ENCODE measurements around the gene DNM1.
"Not testable (repeated sequence)": the region's sequence is repeated elsewhere in the genome, so short reads cannot be mapped to it uniquely, and the experiment has no call there.

DNM1 gene

GRCh38 chr9:128178806-128179431 lies 24.3 kb upstream of the DNM1 start:
- no peak for DNase-seq

GRCh38 chr9:128180001-128180400 lies 23.2 kb upstream of the DNM1 start:
- DNase-seq: no peak

GRCh38 chr9:128180447-128180846 lies 22.7 kb upstream of the DNM1 start:
- no peak for DNase-seq

- DNase-seq: not testable (repeated sequence)
Observed at GRCh38 chr9:128181480-128181879, 21.7 kb upstream of the DNM1 start.

- DNase-seq: no peak
Observed at GRCh38 chr9:128182893-128183588, 20.1 kb upstream of the DNM1 start.

GRCh38 chr9:128185979-128186965 lies 16.9 kb upstream of the DNM1 start:
- no peak for DNase-seq

GRCh38 chr9:128187361-128187760 lies 15.8 kb upstream of the DNM1 start:
- DNase-seq: no peak

- no peak for DNase-seq
Observed at GRCh38 chr9:128188209-128188608, 15.0 kb upstream of the DNM1 start.

GRCh38 chr9:128190013-128190412 lies 13.2 kb upstream of the DNM1 start:
- DNase-seq: no peak

- DNase-seq: no peak
Observed at GRCh38 chr9:128190516-128191405, 12.4 kb upstream of the DNM1 start.

- peak; percentile 91 for DNase-seq
Observed at GRCh38 chr9:128191406-128192046, 11.7 kb upstream of the DNM1 start, which contains the start of gene CIZ1. CIZ1 (minus strand) TSS chr9:128191572; CDS start chr9:128190857, 715 bp downstream.

- DNase-seq: peak; percentile 84
Observed at GRCh38 chr9:128192601-128193371, 10.4 kb upstream of the DNM1 start.

GRCh38 chr9:128193469-128194096 lies 9.6 kb upstream of the DNM1 start:
- DNase-seq: no peak

- no peak for DNase-seq
Observed at GRCh38 chr9:128201441-128202369, 1.5 kb upstream of the DNM1 start.

- DNase-seq: no peak
Observed at GRCh38 chr9:128202648-128203023, 543 bp upstream of the DNM1 start.

GRCh38 chr9:128203707-128204551 lies 750 bp downstream of the DNM1 start:
- DNase-seq: peak; percentile 66

GRCh38 chr9:128204858-128205257 lies 1.7 kb downstream of the DNM1 start:
- DNase-seq: no peak

- no peak for DNase-seq
Observed at GRCh38 chr9:128205296-128205944, 2.2 kb downstream of the DNM1 start.
